ENCODE measurements around the gene S100A1.
"Not testable (repeated sequence)": the region's sequence is repeated elsewhere in the genome, so short reads cannot be mapped to it uniquely, and the experiment has no call there.

Gene S100A1

GRCh38 chr1:153627715-153628626 lies at the start of gene S100A1:
Gene S100A1, plus strand, starts transcription at chr1:153628434. Its CDS starts 2,088 bp downstream, at chr1:153630522.
- DNase-seq (ENCODE audit: extremely low read depth, low read depth): no peak
- no peak for TF ChIP-seq CTCF (IDR thresholded peaks at IDR 0.05; ENCODE audit: low read depth, low read length)

- no peak for DNase-seq (ENCODE audit: extremely low read depth, low read depth)
- no peak for TF ChIP-seq CTCF (IDR thresholded peaks at IDR 0.05; ENCODE audit: low read depth, low read length)
Measured at GRCh38 chr1:153578490-153578889, 49.7 kb upstream of the S100A1 start.

GRCh38 chr1:153578936-153579335 lies 49.3 kb upstream of the S100A1 start:
- no peak for DNase-seq (ENCODE audit: extremely low read depth, low read depth)
- no peak for TF ChIP-seq CTCF (IDR thresholded peaks at IDR 0.05; ENCODE audit: low read depth, low read length)

- not testable (repeated sequence) for DNase-seq (ENCODE audit: extremely low read depth, low read depth)
Measured at GRCh38 chr1:153582836-153583235, 45.4 kb upstream of the S100A1 start.

- DNase-seq (ENCODE audit: extremely low read depth, low read depth): not testable (repeated sequence)
Measured at GRCh38 chr1:153583514-153583913, 44.7 kb upstream of the S100A1 start.

- no peak for DNase-seq (ENCODE audit: extremely low read depth, low read depth)
- no peak for TF ChIP-seq CTCF (IDR thresholded peaks at IDR 0.05; ENCODE audit: low read depth, low read length)
Measured at GRCh38 chr1:153583976-153584375, 44.3 kb upstream of the S100A1 start.

- no peak for DNase-seq (ENCODE audit: extremely low read depth, low read depth)
- TF ChIP-seq CTCF (IDR thresholded peaks at IDR 0.05; ENCODE audit: low read depth, low read length): no peak
Measured at GRCh38 chr1:153585006-153585405, 43.2 kb upstream of the S100A1 start.

- TF ChIP-seq CTCF (IDR thresholded peaks at IDR 0.05; ENCODE audit: low read depth, low read length): no peak
- no peak for DNase-seq (ENCODE audit: extremely low read depth, low read depth)
Measured at GRCh38 chr1:153586347-153586746, 41.9 kb upstream of the S100A1 start.
